GM18873 (cell line): ENCODE measurements around the gene MYO10.

ENCODE experiments used
- ATAC-seq: cut with Tn5 transposase; IDR thresholded peaks from one replicate; pipeline ENCODE4 v1.9.1; 2021; ENCODE audit warnings: mild to moderate bottlenecking, moderate library complexity, moderate number of reproducible peaks; ENCODE audit not compliant: unreplicated experiment, low FRiP score

Gene MYO10

GRCh38 chr5:16690243-16690852 is 245.7 kb downstream of the MYO10 start:
- no peak for ATAC-seq

- ATAC-seq = no peak
Measured at GRCh38 chr5:16687898-16688297, 248.2 kb downstream of the MYO10 start.

- no peak for ATAC-seq
Measured at GRCh38 chr5:16685069-16685468, 251.0 kb downstream of the MYO10 start.

GRCh38 chr5:16681876-16682275 is 254.2 kb downstream of the MYO10 start:
- no peak for ATAC-seq

GRCh38 chr5:16679863-16680262 is 256.2 kb downstream of the MYO10 start:
- no peak for ATAC-seq

GRCh38 chr5:16679190-16679589 is 256.9 kb downstream of the MYO10 start:
- ATAC-seq = no peak

- no peak for ATAC-seq
Measured at GRCh38 chr5:16675806-16676205, 260.3 kb downstream of the MYO10 start.

GRCh38 chr5:16674750-16675149 is 261.3 kb downstream of the MYO10 start:
- no peak for ATAC-seq

- ATAC-seq = no peak
Measured at GRCh38 chr5:16673241-16674201, 262.6 kb downstream of the MYO10 start.

GRCh38 chr5:16671208-16671607 is 264.9 kb downstream of the MYO10 start:
- no peak for ATAC-seq

GRCh38 chr5:16669776-16670175 is 266.3 kb downstream of the MYO10 start:
- no peak for ATAC-seq

GRCh38 chr5:16668631-16669030 is 267.5 kb downstream of the MYO10 start:
- ATAC-seq = no peak

- ATAC-seq = no peak
Measured at GRCh38 chr5:16668194-16668593, 267.9 kb downstream of the MYO10 start.

GRCh38 chr5:16666883-16667398 is 269.1 kb downstream of the MYO10 start:
- no peak for ATAC-seq

- no peak for ATAC-seq
Measured at GRCh38 chr5:16666130-16666882, 269.8 kb downstream of the MYO10 start.

GRCh38 chr5:16665601-16666000 is 270.5 kb downstream of the MYO10 start:
- ATAC-seq = no peak

GRCh38 chr5:16664368-16664767 is 271.7 kb downstream of the MYO10 start:
- no peak for ATAC-seq

GRCh38 chr5:16663840-16664239 is 272.2 kb downstream of the MYO10 start:
- ATAC-seq = no peak

GRCh38 chr5:16661713-16662112 is 274.4 kb downstream of the MYO10 start:
- no peak for ATAC-seq

- ATAC-seq = no peak
Measured at GRCh38 chr5:16660982-16661381, 275.1 kb downstream of the MYO10 start.

- no peak for ATAC-seq
Measured at GRCh38 chr5:16659536-16659935, 276.6 kb downstream of the MYO10 start.
